ENCODE results near the gene LYRM9.

Gene LYRM9

GRCh38 chr17:27915709-27916108, 22.5 kb upstream of the LYRM9 start (continued):
- TF ChIP-seq ZNF157 (tag by site-specific recombination; IDR thresholded peaks at IDR 0.05) (no peak), ZNF747 (tag by site-specific recombination; IDR thresholded peaks at IDR 0.05) (no peak), PRDM1 (tag by site-specific recombination; IDR thresholded peaks at IDR 0.05) (no peak), PATZ1 (tag by site-specific recombination; IDR thresholded peaks at IDR 0.05) (peak; percentile 42; the same call in 1 of the 2 replicates), ZNF707 (tag by site-specific recombination; IDR thresholded peaks at IDR 0.05) (no peak), ZNF146 (tag by site-specific recombination; IDR thresholded peaks at IDR 0.05) (peak; percentile 66), ZBTB49 (tag by site-specific recombination; IDR thresholded peaks at IDR 0.05; ENCODE audit: low read depth) (no peak), ZNF501 (tag by site-specific recombination; IDR thresholded peaks at IDR 0.05) (no peak), ZNF561 (tag by site-specific recombination; IDR thresholded peaks at IDR 0.05; ENCODE audit: borderline replicate concordance) (0 out of 2 replicates have a peak, but pooled peaks have one; percentile 41), ZNF530 (tag by site-specific recombination; IDR thresholded peaks at IDR 0.05; ENCODE audit: low read depth) (no peak), ZNF341 (tag by site-specific recombination; IDR thresholded peaks at IDR 0.05; ENCODE audit: low read depth) (peak; percentile 24; the same call in 1 of the 2 replicates), ZNF169 (tag by site-specific recombination; IDR thresholded peaks at IDR 0.05) (no peak), ZNF114 (tag by site-specific recombination; IDR thresholded peaks at IDR 0.05) (no peak), ZBTB17 (tag by site-specific recombination; IDR thresholded peaks at IDR 0.05) (peak; percentile 71), HOXA7 (CRISPR knock-in tag; IDR thresholded peaks at IDR 0.05; ENCODE audit: borderline replicate concordance) (no peak), KLF9 (tag by site-specific recombination; IDR thresholded peaks at IDR 0.05; ENCODE audit: low read depth) (no peak), ZNF174 (tag by site-specific recombination; IDR thresholded peaks at IDR 0.05) (no peak), ZBTB44 (tag by site-specific recombination; IDR thresholded peaks at IDR 0.05) (peak; percentile 39; the same call in 1 of the 2 replicates), ZBTB48 (tag by site-specific recombination; IDR thresholded peaks at IDR 0.05) (no peak), ZNF639 (tag by site-specific recombination; IDR thresholded peaks at IDR 0.05) (peak; percentile 35; the same call in 1 of the 2 replicates), KLF16 (tag by site-specific recombination; IDR thresholded peaks at IDR 0.05) (no peak), ZXDB (tag by site-specific recombination; IDR thresholded peaks at IDR 0.05) (no peak), ZNF239 (tag by site-specific recombination; IDR thresholded peaks at IDR 0.05) (no peak), SP7 (tag by site-specific recombination; IDR thresholded peaks at IDR 0.05) (peak; percentile 65), ZNF548 (tag by site-specific recombination; IDR thresholded peaks at IDR 0.05) (no peak), ZNF610 (tag by site-specific recombination; IDR thresholded peaks at IDR 0.05; ENCODE audit: borderline replicate concordance) (no peak), ZNF423 (tag by site-specific recombination; IDR thresholded peaks at IDR 0.05) (peak; percentile 81), ZNF335 (tag by site-specific recombination; conservative IDR thresholded peaks at IDR 0.05) (no peak), ZNF664 (tag by site-specific recombination; IDR thresholded peaks at IDR 0.05) (peak; percentile 9; the same call in 1 of the 2 replicates), ZNF596 (tag by site-specific recombination; IDR thresholded peaks at IDR 0.05) (peak; percentile 23; the same call in 1 of the 2 replicates), ZNF37A (tag by site-specific recombination; IDR thresholded peaks at IDR 0.05) (no peak), ZNF302 (tag by site-specific recombination; IDR thresholded peaks at IDR 0.05; ENCODE audit: low read depth) (no peak), ZBTB7A (tag by site-specific recombination; IDR thresholded peaks at IDR 0.05; ENCODE audit: low read depth) (no peak), SETDB1 (IDR thresholded peaks at IDR 0.05; ENCODE audit: insufficient read length, low read length) (no peak), ZNF777 (tag by site-specific recombination; IDR thresholded peaks at IDR 0.05; ENCODE audit: borderline replicate concordance) (no peak), ZNF529 (tag by site-specific recombination; IDR thresholded peaks at IDR 0.05; ENCODE audit: insufficient replicate concordance) (peak; percentile 51)

All from HEK293 (cell line).